A549 (cell line): ENCODE data around the gene RHEBL1. TPM values are rescaled to one million over a fixed set of nuclear protein-coding genes. Genes with fewer than 3 reads are reported as not detected.

Source experiments
- ATAC-seq, 2 experiments: fragments of 200-7000 bp in 1 of 2; fragments of >200 bp in 1 of 2; cut with Nextera tagmentation in 1 of 2; cut with Tn5 transposase in 1 of 2; 3 replicates each; pipeline versions ENCODE4 v1.8.0 to v1.9.1; 2018 to 2020; ENCODE audit warnings: mild to moderate bottlenecking in 1 of 2, moderate library complexity in 1 of 2
- CTCF ChIA-PET: fragments of 300-600 bp; sonication (Branson Sonifier 250); formaldehyde crosslinking; extraction: SDS; loops from one replicate; lab custom pipeline; 2021; ENCODE audit warnings: antibody characterized with exemption, inconsistent platforms; lab: Yijun Ruan, JAX
- POLR2A ChIA-PET: fragments of 350-600 bp; formaldehyde crosslinking; extraction: SDS; loops from one replicate; lab custom pipeline; 2021; ENCODE audit warnings: antibody characterized with exemption, inconsistent platforms; lab: Yijun Ruan, JAX
- DNase-seq, 2 experiments: peaks; one replicate each; pipeline versions ENCODE4 v3.0.0 to v3.0.0-alpha.2; 2011 to 2016; ENCODE audit warnings: low read depth in 1 of 2, low spot score in 1 of 2
- FAIRE-seq: peaks from 2 replicates; lab custom pipeline; 2011; peaks lifted over from hg19 to GRCh38; lab: Jason Lieb, UNC
- H3K27ac ChIP-seq, 2 experiments: fragments of >200 bp; sonication (Bioruptor Twin); formaldehyde crosslinking; 3 replicates each; pipeline ENCODE4 v1.5.1; 2016 to 2017
- H3K4me1 ChIP-seq: fragments of >200 bp; sonication (Bioruptor Twin); formaldehyde crosslinking; 3 replicates; pipeline ENCODE4 v1.6.1; 2016
- H3K4me2 ChIP-seq: fragments of >200 bp; sonication (Bioruptor Twin); formaldehyde crosslinking; 3 replicates; pipeline ENCODE4 v1.6.1; 2016
- H3K4me3 ChIP-seq: fragments of >200 bp; sonication (Bioruptor Twin); formaldehyde crosslinking; 3 replicates; pipeline ENCODE4 v1.5.1; 2016
- H3K9me3 ChIP-seq: fragments of >200 bp; sonication (Bioruptor Twin); formaldehyde crosslinking; 3 replicates; pipeline ENCODE4 v1.6.1; 2016
- BHLHE40 ChIP-seq: IDR thresholded peaks from 2 replicates; pipeline ENCODE4 v1.6.1; 2012; ENCODE audit warnings: low read depth, low read length, inconsistent platforms
- E2F6 ChIP-seq: IDR thresholded peaks from 2 replicates; pipeline ENCODE4 v1.6.1; 2012; ENCODE audit warnings: low read depth, borderline replicate concordance
- EHF ChIP-seq: fragments of 250-450 bp; sonication (Bioruptor Pico); IDR thresholded peaks from 2 replicates; pipeline ENCODE4 v1.5.0; 2020; ENCODE audit warnings: mild to moderate bottlenecking
- HDAC2 ChIP-seq: fragments of 200-600 bp; sonication (generic); IDR thresholded peaks from 2 replicates; pipeline ENCODE4 v1.6.1; 2016
- JUN ChIP-seq, 2 experiments: fragments of >200 bp; sonication (Bioruptor Twin); formaldehyde crosslinking; IDR thresholded peaks; 2 replicates in 1 of 2; 3 replicates in 1 of 2; pipeline ENCODE4 v1.6.1; 2016 to 2017
- KDM5A ChIP-seq: fragments of 200-600 bp; sonication (generic); IDR thresholded peaks from 2 replicates; pipeline ENCODE4 v1.6.1; 2016; ENCODE audit warnings: antibody characterized with exemption, mild to moderate bottlenecking
- MAX ChIP-seq: IDR thresholded peaks from 2 replicates; pipeline ENCODE4 v1.6.1; 2012
- MYC ChIP-seq: IDR thresholded peaks from 2 replicates; pipeline ENCODE4 v1.6.1; 2012; ENCODE audit warnings: mild to moderate bottlenecking, inconsistent platforms, low read length, improper control_type of control experiment, borderline replicate concordance
- PHF8 ChIP-seq: fragments of 200-600 bp; sonication (generic); IDR thresholded peaks from 2 replicates; pipeline ENCODE4 v1.6.1; 2016; ENCODE audit warnings: low read depth, mild to moderate bottlenecking, antibody characterized with exemption, moderate library complexity, borderline replicate concordance
- RFX5 ChIP-seq: fragments of 450-650 bp; IDR thresholded peaks from 2 replicates; pipeline ENCODE4 v1.7.1; 2014; ENCODE audit warnings: antibody characterized with exemption, mild to moderate bottlenecking, moderate library complexity
- WGBS: methylation state at CpG from one replicate; pipeline ENCODE4 v1.1.6; 2017; ENCODE audit errors: missing lambda C conversion rate; 5-methylcytosine and 5-hydroxymethylcytosine counted together
- polyA minus RNA-seq: library from RNA; depleted of rRNA, polyadenylated mRNA; stranded (reverse); fragments of >200 nt; gene quantifications from 2 replicates; pipeline ENCODE4 v1.2.3, GENCODE V29; 2011; rRNA and poly(A)+ RNA removed
- polyA plus RNA-seq, 4 experiments: library from polyadenylated mRNA; depleted of rRNA in 3 of 4; stranded (reverse); fragments of >200 nt; fragmentation: RNase III in 1 of 4; extraction: RNeasy Plus Mini Kit Qiagen cat#74134 plus additional on column Dnase treatment in 1 of 4; gene quantifications; 2 replicates in 3 of 4; 3 replicates in 1 of 4; pipeline ENCODE4 v1.2.3, GENCODE V29; 2011 to 2017
- TF ChIP-seq, protein P1 (sequence below): fragments of 200-600 bp; sonication (generic); IDR thresholded peaks from 2 replicates; pipeline ENCODE4 v1.6.1; 2016; ENCODE audit warnings: antibody characterized with exemption, mild to moderate bottlenecking, moderate library complexity
- TF ChIP-seq, protein P2 (sequence below): fragments of >200 bp; sonication (Bioruptor Twin); formaldehyde crosslinking; IDR thresholded peaks from 3 replicates; pipeline ENCODE4 v1.6.1; 2016
- TF ChIP-seq, protein P3 (sequence below): fragments of >200 bp; sonication (Bioruptor Twin); formaldehyde crosslinking; IDR thresholded peaks from 2 replicates; pipeline ENCODE4 v1.6.1; 2016
- TF ChIP-seq, protein P4 (sequence below): fragments of 450-650 bp; IDR thresholded peaks from 2 replicates; pipeline ENCODE4 v1.6.1; 2014; ENCODE audit warnings: antibody characterized with exemption

The RHEBL1 gene, protein sequence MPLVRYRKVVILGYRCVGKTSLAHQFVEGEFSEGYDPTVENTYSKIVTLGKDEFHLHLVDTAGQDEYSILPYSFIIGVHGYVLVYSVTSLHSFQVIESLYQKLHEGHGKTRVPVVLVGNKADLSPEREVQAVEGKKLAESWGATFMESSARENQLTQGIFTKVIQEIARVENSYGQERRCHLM
- polyA plus RNA-seq (2011; rRNA removed): 4.0 TPM in 2 replicates
- polyA plus RNA-seq (2012; cell fraction: cytosol; rRNA removed): 3.6 and 4.9 TPM in 2 replicates
- 3.9 TPM in 2 replicates for polyA plus RNA-seq (2012; cell fraction: nucleus; rRNA removed)
- 1.8 to 2.4 TPM (median 2.1 TPM) in 3 replicates for polyA plus RNA-seq (2017; fragmentation: RNase III; extraction: RNeasy Plus Mini Kit Qiagen cat#74134 plus additional on column Dnase treatment)
- 3.8 and 4.9 TPM in 2 replicates for polyA minus RNA-seq

DNA sequence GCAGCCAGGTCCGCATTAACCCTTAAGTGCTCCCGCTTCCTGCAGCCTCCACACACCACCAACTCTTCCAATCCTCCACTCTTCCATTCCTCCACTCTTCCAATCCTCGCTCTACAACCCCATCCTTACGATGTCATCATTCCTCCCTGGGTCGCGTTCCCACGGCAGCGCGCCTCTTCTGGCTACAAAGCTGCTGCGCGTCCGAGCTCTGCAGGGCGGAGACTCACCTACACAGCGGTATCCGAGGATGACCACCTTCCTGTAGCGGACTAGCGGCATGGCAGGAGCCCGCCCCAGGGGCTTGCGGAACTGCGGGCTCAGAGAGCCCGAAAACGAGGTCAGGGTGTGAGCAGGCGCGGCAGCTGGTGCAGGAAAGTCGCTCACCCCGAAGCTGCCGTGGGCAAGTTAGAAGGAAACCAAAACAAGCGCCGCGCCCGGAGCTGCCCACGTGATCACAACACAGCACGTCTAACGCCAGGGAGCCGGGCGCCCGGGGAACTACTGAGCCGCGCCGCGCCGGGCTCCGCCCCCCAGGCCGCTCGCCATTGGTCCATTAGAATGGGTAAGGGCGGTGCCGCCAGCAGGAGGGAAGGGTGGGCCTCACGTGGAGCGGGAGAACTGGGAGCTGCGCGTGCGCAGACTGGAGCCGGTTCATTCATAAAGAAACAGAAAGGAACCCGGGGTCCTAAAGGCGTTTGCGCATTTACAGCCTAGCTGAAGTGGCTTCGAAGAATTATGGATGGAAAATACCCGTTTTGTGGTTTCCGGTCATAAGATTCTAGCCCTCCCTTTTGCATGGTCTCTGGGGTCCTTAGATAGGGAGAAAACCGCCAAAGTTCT, at the start of gene RHEBL1:
TSS of gene RHEBL1 (minus strand) at position 473 of the 840 bp plus-strand sequence. CDS start at position 279, 194 bp downstream.
- POLR2A ChIA-PET: interaction anchor here (0.7 to 1.4 kb wide), 8 partner anchors 10 to 196 kb away, joined by 3 to 27 read pairs (median 4); partner anchors contain the start of genes KMT2D, TUBA1A and TUBA1B
- no peak for FAIRE-seq

More for the DNA sequence above, at the start of gene RHEBL1:
- peak; percentile 97 to 98 for DNase-seq
- peak within 1 kb of the TSS; percentile 85 for H3K4me2 ChIP-seq
- peak within 1 kb of the TSS; percentile 62 to 85 for H3K27ac ChIP-seq
- CTCF ChIA-PET: interaction anchor here (0.5 to 12.6 kb wide), 14 partner anchors 9 to 61 kb away, joined by 3 to 172 read pairs (median 4); partner anchors contain the start of genes DHH and KMT2D
- TF ChIP-seq RFX5 (peak; percentile 38; the same call in 1 of the 2 replicates), JUN (IDR thresholded peaks at IDR 0.05) (0 out of 5 replicates have a peak, but pooled peaks of 1 of the 2 experiments have one; percentile 23), MYC (peak; percentile 47; the same call in 1 of the 2 replicates), HDAC2 (no peak), BHLHE40 (peak; percentile 5; the same call in 1 of the 2 replicates), MAX (peak; percentile 83), E2F6 (peak; percentile 84), PHF8 (peak; percentile 58; the same call in 1 of the 2 replicates), EHF (CRISPR knock-in tag) (no peak), KDM5A (peak; percentile 45; the same call in 1 of the 2 replicates)
- TF ChIP-seq, protein P1, sequence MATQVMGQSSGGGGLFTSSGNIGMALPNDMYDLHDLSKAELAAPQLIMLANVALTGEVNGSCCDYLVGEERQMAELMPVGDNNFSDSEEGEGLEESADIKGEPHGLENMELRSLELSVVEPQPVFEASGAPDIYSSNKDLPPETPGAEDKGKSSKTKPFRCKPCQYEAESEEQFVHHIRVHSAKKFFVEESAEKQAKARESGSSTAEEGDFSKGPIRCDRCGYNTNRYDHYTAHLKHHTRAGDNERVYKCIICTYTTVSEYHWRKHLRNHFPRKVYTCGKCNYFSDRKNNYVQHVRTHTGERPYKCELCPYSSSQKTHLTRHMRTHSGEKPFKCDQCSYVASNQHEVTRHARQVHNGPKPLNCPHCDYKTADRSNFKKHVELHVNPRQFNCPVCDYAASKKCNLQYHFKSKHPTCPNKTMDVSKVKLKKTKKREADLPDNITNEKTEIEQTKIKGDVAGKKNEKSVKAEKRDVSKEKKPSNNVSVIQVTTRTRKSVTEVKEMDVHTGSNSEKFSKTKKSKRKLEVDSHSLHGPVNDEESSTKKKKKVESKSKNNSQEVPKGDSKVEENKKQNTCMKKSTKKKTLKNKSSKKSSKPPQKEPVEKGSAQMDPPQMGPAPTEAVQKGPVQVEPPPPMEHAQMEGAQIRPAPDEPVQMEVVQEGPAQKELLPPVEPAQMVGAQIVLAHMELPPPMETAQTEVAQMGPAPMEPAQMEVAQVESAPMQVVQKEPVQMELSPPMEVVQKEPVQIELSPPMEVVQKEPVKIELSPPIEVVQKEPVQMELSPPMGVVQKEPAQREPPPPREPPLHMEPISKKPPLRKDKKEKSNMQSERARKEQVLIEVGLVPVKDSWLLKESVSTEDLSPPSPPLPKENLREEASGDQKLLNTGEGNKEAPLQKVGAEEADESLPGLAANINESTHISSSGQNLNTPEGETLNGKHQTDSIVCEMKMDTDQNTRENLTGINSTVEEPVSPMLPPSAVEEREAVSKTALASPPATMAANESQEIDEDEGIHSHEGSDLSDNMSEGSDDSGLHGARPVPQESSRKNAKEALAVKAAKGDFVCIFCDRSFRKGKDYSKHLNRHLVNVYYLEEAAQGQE: no peak
- TF ChIP-seq, protein P2, sequence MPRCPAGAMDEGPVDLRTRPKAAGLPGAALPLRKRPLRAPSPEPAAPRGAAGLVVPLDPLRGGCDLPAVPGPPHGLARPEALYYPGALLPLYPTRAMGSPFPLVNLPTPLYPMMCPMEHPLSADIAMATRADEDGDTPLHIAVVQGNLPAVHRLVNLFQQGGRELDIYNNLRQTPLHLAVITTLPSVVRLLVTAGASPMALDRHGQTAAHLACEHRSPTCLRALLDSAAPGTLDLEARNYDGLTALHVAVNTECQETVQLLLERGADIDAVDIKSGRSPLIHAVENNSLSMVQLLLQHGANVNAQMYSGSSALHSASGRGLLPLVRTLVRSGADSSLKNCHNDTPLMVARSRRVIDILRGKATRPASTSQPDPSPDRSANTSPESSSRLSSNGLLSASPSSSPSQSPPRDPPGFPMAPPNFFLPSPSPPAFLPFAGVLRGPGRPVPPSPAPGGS: no peak
- TF ChIP-seq, protein P3, sequence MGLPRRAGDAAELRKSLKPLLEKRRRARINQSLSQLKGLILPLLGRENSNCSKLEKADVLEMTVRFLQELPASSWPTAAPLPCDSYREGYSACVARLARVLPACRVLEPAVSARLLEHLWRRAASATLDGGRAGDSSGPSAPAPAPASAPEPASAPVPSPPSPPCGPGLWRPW: no peak
- TF ChIP-seq, protein P4, sequence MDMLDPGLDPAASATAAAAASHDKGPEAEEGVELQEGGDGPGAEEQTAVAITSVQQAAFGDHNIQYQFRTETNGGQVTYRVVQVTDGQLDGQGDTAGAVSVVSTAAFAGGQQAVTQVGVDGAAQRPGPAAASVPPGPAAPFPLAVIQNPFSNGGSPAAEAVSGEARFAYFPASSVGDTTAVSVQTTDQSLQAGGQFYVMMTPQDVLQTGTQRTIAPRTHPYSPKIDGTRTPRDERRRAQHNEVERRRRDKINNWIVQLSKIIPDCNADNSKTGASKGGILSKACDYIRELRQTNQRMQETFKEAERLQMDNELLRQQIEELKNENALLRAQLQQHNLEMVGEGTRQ: peak; percentile 97
- peak within 1 kb of the TSS; percentile 55 for H3K4me3 ChIP-seq
- WGBS: 2% methylated on average over 56 of the region's 60 CpGs
- no peaks in the 10 kb centered on the region for H3K9me3 ChIP-seq
- ATAC-seq: peak; percentile 97 to 99
- H3K4me1 ChIP-seq: peaks cover 7% of the 10 kb centered on the region; the same call in 2 of the 3 replicates
